ENCODE results near the gene SMAD5.

The SMAD5 gene

DNA sequence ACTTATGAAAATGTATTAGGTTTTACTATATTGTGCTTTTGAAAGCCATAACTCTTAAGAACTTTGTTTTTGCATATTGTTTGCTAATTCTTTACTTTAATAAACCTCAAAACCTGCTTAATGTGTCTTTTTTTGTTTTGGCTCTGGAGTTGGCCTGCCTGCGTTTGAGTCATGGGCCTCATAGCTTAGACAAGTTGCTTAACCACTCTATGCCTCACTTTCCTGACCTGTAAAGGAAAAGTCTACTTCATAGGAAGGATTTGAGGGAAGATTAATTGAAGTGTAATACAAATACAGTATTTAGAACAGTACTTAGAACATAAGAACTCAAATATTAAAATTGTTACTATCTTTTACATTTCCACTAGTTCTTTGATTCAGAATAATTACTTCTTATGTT, 50.0 kb downstream of the SMAD5 start:
- H4K20me1 ChIP-seq (ENCODE audit: insufficient read depth, low read length), result no peaks in the 10 kb centered on the region
- H3K27me3 ChIP-seq (replicated peaks; ENCODE audit: insufficient read depth, low read length), result no peaks in the 10 kb centered on the region
- H3F3A ChIP-seq (ENCODE audit: insufficient read depth, low read length), result no peaks in the 10 kb centered on the region
- 0 out of 2 replicates have a peak, but pooled peaks cover 4% of the 10 kb centered on the region for H3K36me3 ChIP-seq (replicated peaks; ENCODE audit: insufficient read depth, low read length)
- TF ChIP-seq, protein P1, sequence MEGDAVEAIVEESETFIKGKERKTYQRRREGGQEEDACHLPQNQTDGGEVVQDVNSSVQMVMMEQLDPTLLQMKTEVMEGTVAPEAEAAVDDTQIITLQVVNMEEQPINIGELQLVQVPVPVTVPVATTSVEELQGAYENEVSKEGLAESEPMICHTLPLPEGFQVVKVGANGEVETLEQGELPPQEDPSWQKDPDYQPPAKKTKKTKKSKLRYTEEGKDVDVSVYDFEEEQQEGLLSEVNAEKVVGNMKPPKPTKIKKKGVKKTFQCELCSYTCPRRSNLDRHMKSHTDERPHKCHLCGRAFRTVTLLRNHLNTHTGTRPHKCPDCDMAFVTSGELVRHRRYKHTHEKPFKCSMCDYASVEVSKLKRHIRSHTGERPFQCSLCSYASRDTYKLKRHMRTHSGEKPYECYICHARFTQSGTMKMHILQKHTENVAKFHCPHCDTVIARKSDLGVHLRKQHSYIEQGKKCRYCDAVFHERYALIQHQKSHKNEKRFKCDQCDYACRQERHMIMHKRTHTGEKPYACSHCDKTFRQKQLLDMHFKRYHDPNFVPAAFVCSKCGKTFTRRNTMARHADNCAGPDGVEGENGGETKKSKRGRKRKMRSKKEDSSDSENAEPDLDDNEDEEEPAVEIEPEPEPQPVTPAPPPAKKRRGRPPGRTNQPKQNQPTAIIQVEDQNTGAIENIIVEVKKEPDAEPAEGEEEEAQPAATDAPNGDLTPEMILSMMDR (IDR thresholded peaks at IDR 0.05; ENCODE audit: low read length), result no peak
- no peak for TF ChIP-seq EZH2 (optimal IDR thresholded peaks at IDR 0.05; ENCODE audit: low read depth, low read length)
- no peak for TF ChIP-seq EZH2phosphoT487 (IDR thresholded peaks at IDR 0.05; ENCODE audit: low read length)
- no peak overlapping the region for H3K27ac ChIP-seq (ENCODE audit: low read length)
- no peak overlapping the region for H3K4me3 ChIP-seq (ENCODE audit: low read length)
- no peak overlapping the region for H3K4me2 ChIP-seq (ENCODE audit: low read depth, low read length)
- H3K9me3 ChIP-seq (replicated peaks; ENCODE audit: insufficient read depth, low read length), result no peaks in the 10 kb centered on the region
- H3K9ac ChIP-seq (ENCODE audit: low read length), result no peak overlapping the region
- no peaks in the 10 kb centered on the region for H3K4me1 ChIP-seq (ENCODE audit: low read length)
- H3K9me2 ChIP-seq (replicated peaks; ENCODE audit: insufficient read depth, low read length), result no peaks in the 10 kb centered on the region
- H3K79me2 ChIP-seq (ENCODE audit: low read length), result no peaks in the 10 kb centered on the region
- no peak for DNase-seq
- no peak overlapping the region for H2AFZ ChIP-seq (ENCODE audit: low read length)

DNA sequence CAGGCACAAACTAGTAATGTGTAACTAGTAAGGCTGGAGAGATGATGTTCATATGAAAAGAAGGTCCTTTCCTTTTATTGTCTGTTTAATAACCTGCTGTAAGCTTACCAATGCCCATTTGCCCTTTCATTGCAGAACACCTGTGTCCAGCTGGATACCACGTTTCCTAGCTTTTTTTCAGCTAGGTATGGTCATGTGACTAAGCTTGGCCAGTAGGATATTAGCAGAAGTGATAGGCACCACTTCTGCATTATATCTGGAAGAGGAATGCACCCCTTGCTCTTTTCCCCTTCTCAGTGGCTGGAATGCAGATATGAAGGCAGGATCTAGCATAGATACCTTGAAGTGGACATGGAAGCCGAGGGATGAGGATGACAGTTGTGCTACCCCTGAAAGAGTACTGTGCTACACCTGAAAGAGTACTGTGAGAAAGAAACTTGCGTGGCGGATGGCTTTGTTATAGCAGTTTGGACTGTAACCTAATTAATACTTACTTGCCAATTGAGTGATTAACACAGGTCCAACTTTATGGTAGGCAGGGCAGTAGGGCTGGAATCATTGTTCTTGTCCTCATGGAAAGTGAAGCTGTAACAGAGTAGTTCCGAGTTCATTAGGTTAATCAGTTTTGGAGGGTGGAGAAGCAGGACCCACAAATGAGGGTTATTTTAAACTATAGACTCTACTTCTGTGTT, 53.5 kb downstream of the SMAD5 start:
- Histone ChIP-seq H3K9ac (ENCODE audit: low read length) (no peak overlapping the region), H3K36me3 (replicated peaks; ENCODE audit: insufficient read depth, low read length) (no peaks in the 10 kb centered on the region), H3K27me3 (replicated peaks; ENCODE audit: insufficient read depth, low read length) (no peaks in the 10 kb centered on the region), H3K79me2 (ENCODE audit: low read length) (no peaks in the 10 kb centered on the region), H3K9me2 (replicated peaks; ENCODE audit: insufficient read depth, low read length) (no peaks in the 10 kb centered on the region), H4K20me1 (ENCODE audit: insufficient read depth, low read length) (no peaks in the 10 kb centered on the region), H3F3A (ENCODE audit: insufficient read depth, low read length) (no peaks in the 10 kb centered on the region), H3K4me1 (ENCODE audit: low read length) (no peaks in the 10 kb centered on the region), H3K4me2 (ENCODE audit: low read depth, low read length) (no peak overlapping the region), H2AFZ (ENCODE audit: low read length) (no peak overlapping the region), H3K4me3 (ENCODE audit: low read length) (no peak overlapping the region), H3K27ac (ENCODE audit: low read length) (no peak overlapping the region), H3K9me3 (replicated peaks; ENCODE audit: insufficient read depth, low read length) (no peaks in the 10 kb centered on the region)
- no peak for DNase-seq
- TF ChIP-seq EZH2 (optimal IDR thresholded peaks at IDR 0.05; ENCODE audit: low read depth, low read length) (no peak), EZH2phosphoT487 (IDR thresholded peaks at IDR 0.05; ENCODE audit: low read length) (no peak)
- TF ChIP-seq, protein P1 (IDR thresholded peaks at IDR 0.05; ENCODE audit: low read length), result no peak

DNA sequence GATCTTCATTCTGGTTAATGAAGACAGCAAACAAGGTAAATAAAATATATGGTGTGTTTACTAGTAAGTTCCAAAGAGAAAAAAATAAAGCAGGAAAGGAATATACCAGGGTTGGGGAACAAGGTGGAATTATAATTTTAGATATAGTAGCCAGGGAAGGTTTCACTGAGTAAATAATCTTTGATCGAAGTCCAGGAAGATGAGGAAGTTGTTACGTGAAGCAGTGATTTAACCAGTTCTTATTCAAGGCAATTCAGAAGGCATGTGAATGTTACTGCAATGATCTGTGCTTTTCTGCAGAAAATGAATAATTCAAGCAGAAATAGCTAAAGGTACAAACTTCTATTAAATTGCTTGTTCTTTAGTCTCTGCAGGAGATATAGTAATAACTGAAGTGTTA, 54.2 kb downstream of the SMAD5 start:
- no peak overlapping the region for H3K9ac ChIP-seq (ENCODE audit: low read length)
- TF ChIP-seq, protein P1 (IDR thresholded peaks at IDR 0.05; ENCODE audit: low read length), result no peak
- no peak for TF ChIP-seq EZH2phosphoT487 (IDR thresholded peaks at IDR 0.05; ENCODE audit: low read length)
- TF ChIP-seq EZH2 (optimal IDR thresholded peaks at IDR 0.05; ENCODE audit: low read depth, low read length), result no peak

More for the DNA sequence above, 54.2 kb downstream of the SMAD5 start:
- H3K27me3 ChIP-seq (replicated peaks; ENCODE audit: insufficient read depth, low read length), result no peaks in the 10 kb centered on the region
- H3K27ac ChIP-seq (ENCODE audit: low read length), result no peak overlapping the region
- H3K9me2 ChIP-seq (replicated peaks; ENCODE audit: insufficient read depth, low read length), result no peaks in the 10 kb centered on the region
- H4K20me1 ChIP-seq (ENCODE audit: insufficient read depth, low read length), result no peaks in the 10 kb centered on the region
- no peaks in the 10 kb centered on the region for H3K9me3 ChIP-seq (replicated peaks; ENCODE audit: insufficient read depth, low read length)
- no peaks in the 10 kb centered on the region for H3K79me2 ChIP-seq (ENCODE audit: low read length)
- H3F3A ChIP-seq (ENCODE audit: insufficient read depth, low read length), result no peaks in the 10 kb centered on the region
- no peaks in the 10 kb centered on the region for H3K4me1 ChIP-seq (ENCODE audit: low read length)
- H2AFZ ChIP-seq (ENCODE audit: low read length), result no peak overlapping the region
- no peak overlapping the region for H3K4me3 ChIP-seq (ENCODE audit: low read length)
- no peak for DNase-seq
- H3K4me2 ChIP-seq (ENCODE audit: low read depth, low read length), result no peak overlapping the region
- H3K36me3 ChIP-seq (replicated peaks; ENCODE audit: insufficient read depth, low read length), result no peaks in the 10 kb centered on the region
